GM21447 (cell line): Measurements from ENCODE around the gene NBL1.
A peak's percentile ranks its signal among the peaks of the same experiment; 100 is the strongest.

Experiments
- ATAC-seq: cut with Tn5 transposase; IDR thresholded peaks from one replicate; pipeline ENCODE4 v1.9.1; 2021; ENCODE audit not compliant: unreplicated experiment

The NBL1 gene

GRCh38 chr1:19643602-19644394 is at the start of gene NBL1:
TSS of gene NBL1 (plus strand) at chr1:19644311. CDS start at chr1:19655031, 10,720 bp downstream.
- no peak for ATAC-seq

DNA sequence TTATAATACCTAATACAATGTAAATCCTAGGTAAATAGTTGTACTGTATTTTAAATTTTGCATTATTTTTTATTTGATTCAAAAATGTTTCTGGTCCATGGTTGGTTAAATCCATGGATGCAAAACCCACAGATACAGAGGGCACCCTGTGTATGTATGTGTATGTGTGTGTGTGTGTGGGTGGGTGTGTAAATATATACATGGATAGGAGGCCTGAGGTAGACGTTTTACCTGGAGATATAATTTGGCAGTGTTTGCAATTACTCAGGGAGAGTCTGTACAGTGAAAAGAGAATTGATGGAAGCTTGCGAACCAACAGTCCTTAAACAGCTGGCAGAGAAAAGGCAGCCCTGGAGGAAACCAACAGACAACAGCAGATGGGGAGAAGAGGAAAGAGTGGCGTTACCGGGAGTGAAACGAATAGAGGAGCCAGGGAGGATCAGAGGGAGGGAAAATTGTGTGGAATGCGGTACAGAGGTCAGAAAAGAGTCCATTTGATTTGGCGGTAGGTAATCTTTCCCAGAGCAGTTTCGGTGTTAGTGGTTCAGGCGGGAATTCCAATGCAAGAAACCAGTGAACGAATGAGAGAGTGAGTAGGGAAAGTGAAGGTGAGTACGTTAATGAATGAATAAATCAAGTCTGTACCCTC is 47.9 kb upstream of the NBL1 start:
- no peak for ATAC-seq

- peak; percentile 88 for ATAC-seq
Measured at GRCh38 chr1:19596714-19597495, 47.2 kb upstream of the NBL1 start.

GRCh38 chr1:19597496-19598309 is 46.4 kb upstream of the NBL1 start:
- ATAC-seq: no peak

DNA sequence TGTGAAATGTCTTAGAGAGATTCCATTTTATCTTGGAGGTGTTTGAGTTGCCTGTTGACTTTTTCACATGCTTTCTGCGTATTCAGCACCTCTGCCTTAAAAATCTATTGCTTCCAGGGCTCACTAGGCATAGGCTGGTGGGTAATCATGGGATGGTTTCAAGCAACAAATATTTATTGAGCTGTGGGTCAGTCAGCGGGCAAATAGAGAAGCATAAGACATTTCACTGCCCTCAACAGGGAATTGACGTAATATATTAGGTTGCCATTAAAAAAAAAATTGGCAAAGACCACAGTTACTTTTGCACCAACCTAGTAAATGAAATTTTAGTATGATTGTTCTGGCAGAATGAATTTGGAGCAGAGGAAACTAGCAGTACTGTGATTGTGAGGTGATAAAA is 44.3 kb upstream of the NBL1 start:
- ATAC-seq: no peak

- no peak for ATAC-seq
Measured at GRCh38 chr1:19602486-19602885, 41.6 kb upstream of the NBL1 start.

GRCh38 chr1:19605967-19606366 is 38.1 kb upstream of the NBL1 start:
- no peak for ATAC-seq

DNA sequence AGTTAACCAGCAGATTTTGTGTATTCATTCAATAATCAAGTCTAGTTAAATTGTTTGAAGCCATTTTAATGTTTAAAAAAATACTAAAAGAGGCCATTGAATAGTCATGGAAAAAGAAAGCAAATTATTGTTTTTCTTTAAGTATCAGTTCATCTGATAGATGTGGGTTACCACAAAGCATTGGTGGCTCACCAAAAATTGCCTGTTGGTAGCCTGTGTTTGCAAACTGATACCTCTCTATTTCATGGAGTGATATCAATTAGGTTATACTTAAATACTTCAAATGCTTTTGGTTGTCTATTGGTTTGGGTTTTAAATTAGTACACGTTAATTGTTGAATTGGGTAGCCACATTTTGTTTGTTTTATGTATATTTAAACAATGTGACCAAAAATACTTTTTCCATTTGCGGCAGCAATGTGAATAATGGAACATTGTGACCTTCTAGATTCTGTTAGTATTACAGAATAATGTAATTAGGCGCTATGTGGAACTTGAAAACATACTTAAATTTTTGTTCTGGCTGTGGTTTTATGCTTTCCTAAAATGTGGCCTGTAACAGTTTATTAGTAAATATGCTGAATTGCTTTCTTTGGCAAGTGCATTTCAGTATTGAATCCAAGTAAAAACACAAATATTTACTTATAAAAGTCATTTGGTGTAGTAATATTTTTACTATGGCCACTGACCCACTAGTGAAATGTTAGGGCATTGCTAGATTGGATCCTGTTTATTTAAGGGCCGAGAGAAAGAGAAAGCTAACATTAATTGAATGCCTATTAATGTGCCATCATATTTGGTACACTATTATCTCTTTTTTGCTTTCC is 37.1 kb upstream of the NBL1 start:
- no peak for ATAC-seq

GRCh38 chr1:19608232-19608631 is 35.9 kb upstream of the NBL1 start:
- no peak for ATAC-seq

DNA sequence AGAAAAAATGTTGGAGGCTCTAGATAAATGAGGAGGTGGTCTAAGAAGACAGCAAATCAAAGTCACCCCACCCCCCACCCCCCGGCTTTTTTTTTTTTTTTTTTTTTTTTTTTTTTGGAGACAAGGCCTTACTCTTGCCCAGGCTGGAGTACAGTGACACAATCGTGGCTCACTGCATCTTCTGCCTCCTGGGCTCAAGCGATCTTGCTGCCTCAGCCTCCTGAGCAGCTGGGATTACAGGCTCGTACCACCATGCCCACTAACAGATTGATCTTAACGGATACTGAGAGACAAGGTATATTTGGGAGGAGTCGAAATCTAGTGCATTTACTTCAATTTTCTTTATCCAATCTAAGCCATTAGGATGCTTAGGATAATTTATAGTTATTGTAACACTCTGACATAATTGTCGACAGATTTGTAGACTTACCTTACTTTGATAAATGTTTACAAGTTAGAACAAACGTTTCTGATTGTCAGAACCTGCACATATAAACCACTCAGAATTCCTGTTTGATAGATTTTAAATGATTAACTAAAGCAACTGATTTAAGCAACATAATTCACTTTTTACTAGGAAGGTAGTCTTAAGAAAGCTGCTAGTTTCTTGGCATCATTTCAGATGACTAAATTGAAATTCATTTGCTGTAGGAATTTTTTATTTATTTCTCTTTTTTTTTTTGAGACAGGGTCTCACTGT is 33.7 kb upstream of the NBL1 start:
- ATAC-seq: no peak

DNA sequence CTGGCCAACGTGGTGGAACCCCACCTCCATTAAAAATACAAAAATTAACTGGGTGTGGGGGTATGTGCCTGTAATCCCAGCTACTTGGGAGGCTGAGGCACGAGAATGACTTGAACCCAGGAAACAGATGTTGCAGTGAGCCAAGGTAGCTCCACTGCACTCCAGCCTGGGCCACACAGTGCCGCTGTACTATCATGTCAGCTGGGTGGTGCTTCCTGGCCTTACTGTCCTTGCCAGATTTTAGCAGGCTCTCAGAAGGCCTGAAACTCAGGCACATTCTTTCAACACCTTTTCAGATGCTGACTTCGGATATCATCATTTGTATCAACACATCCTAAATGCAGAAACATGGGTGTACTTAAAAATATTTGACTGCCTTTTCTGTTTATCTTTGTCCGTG is 31.6 kb upstream of the NBL1 start:
- ATAC-seq: no peak

DNA sequence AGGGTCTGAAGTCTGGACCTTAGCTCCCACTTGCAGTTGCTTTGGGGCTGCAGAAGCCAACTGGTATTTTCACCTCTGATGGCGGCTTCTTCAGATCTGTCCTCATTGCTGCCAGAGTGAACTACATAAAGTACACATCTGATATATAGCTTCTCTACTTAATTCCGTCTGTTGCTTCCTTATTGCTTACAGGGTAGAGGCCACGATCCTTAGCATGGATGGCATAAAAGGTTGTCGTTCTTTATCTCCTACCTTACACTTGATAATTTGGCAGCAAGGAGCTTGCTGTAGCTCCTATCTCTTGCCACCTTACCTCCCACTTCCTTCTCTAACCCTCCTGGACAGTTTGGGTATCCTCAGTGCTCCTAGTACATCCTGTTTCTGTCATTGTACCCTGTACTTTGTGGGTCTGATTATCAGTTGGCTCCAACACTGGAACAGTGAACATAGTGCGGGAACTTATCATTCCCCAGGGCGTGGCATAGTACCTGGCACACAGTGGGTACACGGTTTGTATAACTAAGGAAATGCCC is 30.9 kb upstream of the NBL1 start:
- no peak for ATAC-seq

- no peak for ATAC-seq
Measured at GRCh38 chr1:19615438-19615837, 28.7 kb upstream of the NBL1 start.

DNA sequence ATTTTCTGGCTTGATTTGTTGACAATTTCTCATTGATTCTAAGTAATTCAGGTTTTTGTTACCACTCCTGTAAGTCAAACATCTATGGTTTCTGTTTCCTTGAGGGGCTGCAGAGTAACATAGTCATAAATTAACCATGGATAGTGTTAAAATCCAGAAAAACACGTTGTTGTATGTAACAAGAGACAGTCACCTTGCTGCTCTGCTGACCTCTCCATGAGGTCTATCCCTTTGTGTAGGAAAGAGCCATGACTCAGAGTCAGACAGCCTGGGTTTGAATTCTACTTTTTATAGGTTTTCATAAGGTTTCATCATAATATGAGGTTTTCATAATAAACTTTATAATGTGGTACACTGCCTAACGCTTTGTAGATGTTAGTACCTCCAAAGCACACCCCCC is 27.6 kb upstream of the NBL1 start:
- no peak for ATAC-seq

DNA sequence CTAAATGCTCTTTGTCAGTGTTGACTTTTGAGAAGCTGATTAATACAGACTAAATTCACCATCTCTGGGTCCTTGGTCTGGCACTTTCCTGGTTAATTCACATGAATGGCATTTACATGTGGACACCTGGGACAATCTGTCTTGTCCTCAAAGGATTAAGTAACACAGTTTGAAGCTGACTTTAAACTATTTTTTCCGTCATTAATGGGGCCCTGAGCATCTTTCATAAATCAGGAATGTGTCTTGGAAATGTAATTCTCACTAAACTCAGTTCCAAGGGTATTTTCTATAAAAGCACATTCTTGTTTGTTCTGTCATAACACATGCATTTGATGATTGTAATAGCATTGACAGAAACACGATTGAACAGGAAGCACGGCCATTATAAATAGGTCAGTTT is 26.7 kb upstream of the NBL1 start:
- no peak for ATAC-seq

GRCh38 chr1:19618428-19618827 is 25.7 kb upstream of the NBL1 start:
- no peak for ATAC-seq

DNA sequence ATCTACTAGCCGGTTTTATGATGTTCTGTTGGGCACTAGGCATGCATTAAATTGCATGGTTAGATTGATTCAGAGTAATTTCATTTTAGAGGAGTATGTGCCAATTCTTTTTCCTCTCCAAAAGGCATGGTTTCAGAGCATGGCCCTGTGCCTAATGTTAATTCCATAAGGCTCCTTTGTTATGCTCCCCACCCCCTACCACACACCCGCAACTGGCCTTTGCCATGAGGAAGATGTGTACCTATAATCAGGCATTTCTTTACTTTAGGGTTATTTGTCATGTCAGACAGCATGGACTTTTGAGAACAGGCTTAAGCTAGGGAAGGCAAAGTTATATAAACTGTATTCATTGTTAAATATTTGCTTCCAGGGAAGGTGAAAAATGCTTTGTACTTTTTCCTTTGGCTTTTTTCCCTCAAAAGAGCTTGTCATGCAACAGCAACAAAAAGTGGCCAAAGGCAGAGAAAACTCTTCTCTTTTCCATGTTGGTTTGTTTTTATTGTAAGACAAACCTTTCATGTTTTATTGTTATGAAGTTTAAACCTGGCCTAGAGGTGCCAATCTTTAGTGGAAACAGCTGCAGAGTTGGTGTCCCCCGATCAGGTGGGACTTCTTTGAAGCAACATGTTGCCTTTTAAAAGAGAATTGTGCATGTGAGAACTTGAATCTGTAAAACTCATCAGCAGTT is 24.3 kb upstream of the NBL1 start:
- no peak for ATAC-seq

- no peak for ATAC-seq
Measured at GRCh38 chr1:19620786-19621185, 23.3 kb upstream of the NBL1 start.
